PC-3 (cell line): Measurements from ENCODE around the gene DCDC1.

Experiments
- EZH2 ChIP-seq: fragments of 300-600 bp; sonication (generic); IDR thresholded peaks from one replicate; pipeline ENCODE4 v1.6.1; 2017; ENCODE audit warnings: antibody characterized with exemption, mild to moderate bottlenecking, low read length; ENCODE audit not compliant: unreplicated experiment
- EZH2phosphoT487 ChIP-seq: fragments of 300-600 bp; sonication (generic); IDR thresholded peaks from 2 replicates; pipeline ENCODE4 v1.6.1; 2018; ENCODE audit warnings: mild to moderate bottlenecking, antibody characterized with exemption, low read length, borderline replicate concordance
- TF ChIP-seq, protein P1 (sequence below): fragments of 300-600 bp; sonication (generic); conservative IDR thresholded peaks from 2 replicates; pipeline ENCODE4 v1.5.1; 2017; ENCODE audit warnings: antibody characterized with exemption, low read depth, mild to moderate bottlenecking, low read length

DNA sequence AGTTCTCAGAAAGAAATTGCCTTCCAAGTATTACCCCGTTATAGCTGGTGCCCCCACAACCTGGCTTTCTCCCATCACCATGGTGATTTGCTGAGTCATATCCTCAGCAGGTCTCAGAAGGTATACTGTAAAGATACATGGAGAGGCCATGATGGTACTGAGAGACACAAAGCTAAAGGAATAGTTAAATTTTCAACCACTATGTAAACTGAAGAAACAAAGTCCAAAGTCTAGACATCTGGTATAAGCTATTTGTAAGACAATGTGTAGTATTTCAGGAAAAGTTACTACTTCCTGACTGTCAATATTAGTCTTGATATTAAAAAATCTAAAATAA is 377.1 kb downstream of the DCDC1 start:
- TF ChIP-seq, protein P1, sequence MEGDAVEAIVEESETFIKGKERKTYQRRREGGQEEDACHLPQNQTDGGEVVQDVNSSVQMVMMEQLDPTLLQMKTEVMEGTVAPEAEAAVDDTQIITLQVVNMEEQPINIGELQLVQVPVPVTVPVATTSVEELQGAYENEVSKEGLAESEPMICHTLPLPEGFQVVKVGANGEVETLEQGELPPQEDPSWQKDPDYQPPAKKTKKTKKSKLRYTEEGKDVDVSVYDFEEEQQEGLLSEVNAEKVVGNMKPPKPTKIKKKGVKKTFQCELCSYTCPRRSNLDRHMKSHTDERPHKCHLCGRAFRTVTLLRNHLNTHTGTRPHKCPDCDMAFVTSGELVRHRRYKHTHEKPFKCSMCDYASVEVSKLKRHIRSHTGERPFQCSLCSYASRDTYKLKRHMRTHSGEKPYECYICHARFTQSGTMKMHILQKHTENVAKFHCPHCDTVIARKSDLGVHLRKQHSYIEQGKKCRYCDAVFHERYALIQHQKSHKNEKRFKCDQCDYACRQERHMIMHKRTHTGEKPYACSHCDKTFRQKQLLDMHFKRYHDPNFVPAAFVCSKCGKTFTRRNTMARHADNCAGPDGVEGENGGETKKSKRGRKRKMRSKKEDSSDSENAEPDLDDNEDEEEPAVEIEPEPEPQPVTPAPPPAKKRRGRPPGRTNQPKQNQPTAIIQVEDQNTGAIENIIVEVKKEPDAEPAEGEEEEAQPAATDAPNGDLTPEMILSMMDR, result no peak
- TF ChIP-seq EZH2phosphoT487 (no peak), EZH2 (no peak)
